ENCODE data around the gene ADCY7. TPM values are rescaled to one million over a fixed set of nuclear protein-coding genes. Genes with fewer than 3 reads are reported as not detected.

Gene ADCY7
- total and polyA plus RNA-seq, 2 of the 4 experiments (the other 2 are of a cell fraction) = 15.2 to 17.1 TPM

GRCh38 chr16:50329446-50330189, 63.3 kb downstream of the ADCY7 start (continued):
- no peak for TF ChIP-seq RFX5 (IDR thresholded peaks at IDR 0.05; ENCODE audit: low read depth, low read length)

DNA sequence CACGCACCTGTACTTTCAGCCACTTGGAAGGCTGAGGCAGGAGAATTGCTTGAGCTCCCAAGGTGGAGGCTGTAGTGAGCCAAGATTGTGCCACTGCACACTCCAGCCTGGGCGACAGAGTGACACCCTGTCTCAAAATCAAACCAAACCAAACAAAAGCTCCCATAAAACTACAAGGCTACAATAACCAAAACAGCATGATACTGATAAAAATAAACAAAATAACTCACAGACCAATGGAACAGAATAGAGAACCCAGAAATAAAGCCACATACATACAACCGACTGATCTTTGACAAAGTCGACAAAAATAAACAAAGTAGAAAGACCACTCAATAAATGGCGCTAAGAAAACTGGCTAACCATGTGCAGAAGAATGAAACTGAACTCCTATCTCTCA, 65.2 kb downstream of the ADCY7 start:
- H3K4me3 ChIP-seq (ENCODE audit: insufficient read depth, low read depth, low read length) = no peak overlapping the region
- H3K4me2 ChIP-seq (ENCODE audit: low read depth, low read length) = no peak overlapping the region
- H3K36me3 ChIP-seq (ENCODE audit: control insufficient read depth, insufficient read depth, low read length) = peaks cover 18% of the 10 kb centered on the region
- no peak overlapping the region for H4K8ac ChIP-seq (ENCODE audit: low read depth in 2 of 2, low read length in 2 of 2)
- ChIA-PET POLR2A (ENCODE audit: unreplicated experiment) (no interaction called here), CTCF (no interaction called here)
- no peak overlapping the region for H2AFZ ChIP-seq (replicated peaks; ENCODE audit: low read length, poor library complexity)
- H3K4ac ChIP-seq (ENCODE audit: low read depth, low read length) = no peak overlapping the region
- no peak overlapping the region for H4K91ac ChIP-seq (ENCODE audit: insufficient read depth, low read depth, low read length)
- intact Hi-C loops (cut with micrococcal nuclease) (loop anchor here (10.0 kb wide), 1 partner anchor 413 kb away; the partner anchor contains the start of gene CYLD), dilution Hi-C loops (cut with HindIII; ENCODE audit: low sequenced_read_pairs, unreplicated experiment) (no loop called here), in situ Hi-C loops (cut with MboI; ENCODE audit: low sequenced_read_pairs) (no loop called here)
- H3K18ac ChIP-seq (ENCODE audit: low read depth, low read length) = no peak overlapping the region
- no peak overlapping the region for H3K56ac ChIP-seq (ENCODE audit: extremely low read depth, insufficient read depth, low read length)
- H3K9me3 ChIP-seq (ENCODE audit: control insufficient read depth, insufficient read depth, low read length) = no peaks in the 10 kb centered on the region; the same call in 1 of the 2 replicates
- H3K27me3 ChIP-seq (ENCODE audit: control insufficient read depth, insufficient read depth, low read length) = no peaks in the 10 kb centered on the region
- H2AK9ac ChIP-seq (replicated peaks; ENCODE audit: low read depth, low read length, poor library complexity) = no peak overlapping the region
- H4K5ac ChIP-seq (ENCODE audit: low read depth, low read length) = no peak overlapping the region
- no peak overlapping the region for H2AK5ac ChIP-seq (ENCODE audit: low read depth, low read length)
- peaks cover 13% of the 10 kb centered on the region; the same call in 1 of the 2 replicates for H3K9me1 ChIP-seq (ENCODE audit: insufficient read depth, low read length)
- WGBS, 2 experiments (ENCODE audit: extremely low coverage in 2 of 2, insufficient read length in 1 of 2) = 100% methylated on average over 1 of the region's 5 CpGs; no CpG with 5 or more reads in 1 of the 2 experiments
- no peak overlapping the region for H2BK20ac ChIP-seq (ENCODE audit: low read depth, low read length)
- H3K79me1 ChIP-seq (ENCODE audit: low read depth in 1 of 2, low read length in 2 of 2) = peaks cover 0 to 26% of the 10 kb centered on the region in 2 experiments; a peak in 2 of 4 replicates
- H3K9ac ChIP-seq (ENCODE audit: low read depth, low read length) = no peak overlapping the region
- BruUV-seq (replicated peaks) = no TSS peak
- DNase-seq (no peak), ATAC-seq (ENCODE audit: low read depth) (no peak)
- no peak overlapping the region for H2BK15ac ChIP-seq (ENCODE audit: low read depth, low read length)
- peaks cover 13% of the 10 kb centered on the region for H3K4me1 ChIP-seq (ENCODE audit: control insufficient read depth, insufficient read depth, low read length)
- no peak overlapping the region for H2BK120ac ChIP-seq (ENCODE audit: low read depth, low read length)
- H4K20me1 ChIP-seq (ENCODE audit: insufficient read depth, low read length) = peaks cover 19% of the 10 kb centered on the region
- no peak overlapping the region for H3K14ac ChIP-seq (replicated peaks; ENCODE audit: low read depth, low read length)
- H2BK5ac ChIP-seq (ENCODE audit: low read depth, low read length, poor library complexity, severe bottlenecking) = no peak overlapping the region
- H3K27ac ChIP-seq (ENCODE audit: insufficient read depth, low read length) = no peak overlapping the region
- no peak overlapping the region for H3K23ac ChIP-seq (ENCODE audit: low read depth, low read length)
- TF ChIP-seq, protein P1, sequence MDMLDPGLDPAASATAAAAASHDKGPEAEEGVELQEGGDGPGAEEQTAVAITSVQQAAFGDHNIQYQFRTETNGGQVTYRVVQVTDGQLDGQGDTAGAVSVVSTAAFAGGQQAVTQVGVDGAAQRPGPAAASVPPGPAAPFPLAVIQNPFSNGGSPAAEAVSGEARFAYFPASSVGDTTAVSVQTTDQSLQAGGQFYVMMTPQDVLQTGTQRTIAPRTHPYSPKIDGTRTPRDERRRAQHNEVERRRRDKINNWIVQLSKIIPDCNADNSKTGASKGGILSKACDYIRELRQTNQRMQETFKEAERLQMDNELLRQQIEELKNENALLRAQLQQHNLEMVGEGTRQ (IDR thresholded peaks at IDR 0.05; ENCODE audit: low read depth, low read length) = no peak
- TF ChIP-seq NFE2L2 (IDR thresholded peaks at IDR 0.05; ENCODE audit: low read depth, low read length) = no peak
- no peak for TF ChIP-seq BHLHE40 (IDR thresholded peaks at IDR 0.05; ENCODE audit: low read depth, low read length)
- TF ChIP-seq POLR2A (IDR thresholded peaks at IDR 0.05; ENCODE audit: low read depth, low read length) = no peak
- no peak for TF ChIP-seq CTCF (conservative IDR thresholded peaks at IDR 0.05; ENCODE audit: low read depth, low read length)
- TF ChIP-seq MAFK (IDR thresholded peaks at IDR 0.05; ENCODE audit: low read depth, low read length) = no peak
- no peak for TF ChIP-seq CEBPB (IDR thresholded peaks at IDR 0.05; ENCODE audit: low read depth, low read length)
- TF ChIP-seq ELK1 (IDR thresholded peaks at IDR 0.05; ENCODE audit: borderline replicate concordance, low read depth, low read length) = no peak
- no peak for TF ChIP-seq RFX5 (IDR thresholded peaks at IDR 0.05; ENCODE audit: low read depth, low read length)
- TF ChIP-seq CHD1 (IDR thresholded peaks at IDR 0.05; ENCODE audit: low read depth, low read length) = no peak
- no peak for TF ChIP-seq RAD21 (IDR thresholded peaks at IDR 0.05; ENCODE audit: low read length)
- no peak for TF ChIP-seq SMC3 (IDR thresholded peaks at IDR 0.05; ENCODE audit: low read depth, low read length)
- TF ChIP-seq FOS (IDR thresholded peaks at IDR 0.05; ENCODE audit: low read depth, low read length) = no peak

All from IMR-90 (cell line).